Skeletal muscle tissue (tissue), 4 donors: ENCODE data around the gene WNT16. TPM values are rescaled to one million over a fixed set of nuclear protein-coding genes. Genes with fewer than 3 reads are reported as not detected.
"Not testable (repeated sequence)": the region's sequence is repeated elsewhere in the genome, so short reads cannot be mapped to it uniquely, and the experiment has no call there.

Source experiments
- H3K27ac ChIP-seq: one replicate; pipeline ENCODE4 v1.7.0; 2013; ENCODE audit warnings: mild to moderate bottlenecking, low read depth, low read length, inconsistent platforms
- H3K27me3 ChIP-seq, 3 donors: one replicate each; pipeline ENCODE4 v1.7.0; 2013; ENCODE audit warnings: low read length in 3 of 3; ENCODE audit not compliant: control insufficient read depth in 3 of 3, insufficient read depth in 3 of 3
- H3K36me3 ChIP-seq, 3 donors: one replicate each; pipeline ENCODE4 v1.7.0; 2013; ENCODE audit warnings: low read length in 3 of 3; ENCODE audit not compliant: control insufficient read depth in 3 of 3, insufficient read depth in 3 of 3
- H3K4me1 ChIP-seq, 3 donors: one replicate each; pipeline ENCODE4 v1.7.0; 2013; ENCODE audit warnings: low read length in 3 of 3, mild to moderate bottlenecking in 3 of 3; ENCODE audit not compliant: control insufficient read depth in 3 of 3, insufficient read depth in 3 of 3
- H3K4me3 ChIP-seq, 3 donors: one replicate each; pipeline ENCODE4 v1.7.0; 2013; ENCODE audit warnings: low read length in 3 of 3
- H3K9ac ChIP-seq, 3 donors: one replicate each; pipeline ENCODE4 v1.7.0; 2013; ENCODE audit warnings: low read length in 3 of 3, mild to moderate bottlenecking in 3 of 3, moderate library complexity in 2 of 3, low read depth in 1 of 3
- H3K9me3 ChIP-seq, 3 donors: one replicate each; pipeline ENCODE4 v1.7.0; 2013; ENCODE audit warnings: low read length in 3 of 3; ENCODE audit not compliant: control insufficient read depth in 3 of 3
- total RNA-seq: library from RNA; depleted of rRNA; stranded (reverse); fragments of >200 nt; gene quantifications from one replicate; pipeline ENCODE4 v1.2.3, GENCODE V29; 2014
- donor health status: Osteomylitis.

The WNT16 gene
- total RNA-seq, 1 donor from 2014 or later: 1.0 TPM

GRCh38 chr7:121305109-121305508 lies 23.7 kb upstream of the WNT16 start:
- H3K4me1 ChIP-seq: no peaks in the 10 kb centered on the region

DNA sequence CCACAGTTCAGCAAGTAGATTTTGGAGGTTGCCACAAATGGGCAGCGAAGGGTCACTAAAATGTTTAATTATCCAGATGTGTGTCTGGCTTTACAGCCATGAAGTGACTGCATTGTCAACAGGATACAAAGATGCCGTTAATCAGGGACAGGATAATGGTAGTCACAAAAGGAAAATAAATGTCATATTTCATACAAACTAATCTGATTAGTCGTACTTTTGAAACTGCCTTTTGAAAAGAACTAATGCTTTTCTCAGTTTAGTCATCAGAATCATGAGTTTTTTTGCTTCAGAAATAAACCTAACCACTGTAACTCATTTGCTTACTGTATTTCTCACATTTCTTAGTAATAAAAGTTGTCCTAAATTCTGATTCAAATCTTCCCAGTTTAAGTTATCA lies 22.2 kb upstream of the WNT16 start:
- Histone ChIP-seq H3K27ac (no peak overlapping the region), H3K36me3 (no peaks in the 10 kb centered on the region), H3K4me3 (no peak overlapping the region), H3K9me3 (peaks cover 0 to 2% (median 0%) of the 10 kb centered on the region in 3 donors), H3K27me3 (no peaks in the 10 kb centered on the region), H3K9ac (no peak overlapping the region), H3K4me1 (no peaks in the 10 kb centered on the region)

More at GRCh38 chr7:121305109-121305508, 23.7 kb upstream of the WNT16 start:
- no peaks in the 10 kb centered on the region for H3K36me3 ChIP-seq
- no peak overlapping the region for H3K4me3 ChIP-seq
- peaks cover 0 to 2% (median 0%) of the 10 kb centered on the region in 3 donors for H3K9me3 ChIP-seq
- H3K27ac ChIP-seq: no peak overlapping the region
- no peaks in the 10 kb centered on the region for H3K27me3 ChIP-seq
- H3K9ac ChIP-seq: no peak overlapping the region

DNA sequence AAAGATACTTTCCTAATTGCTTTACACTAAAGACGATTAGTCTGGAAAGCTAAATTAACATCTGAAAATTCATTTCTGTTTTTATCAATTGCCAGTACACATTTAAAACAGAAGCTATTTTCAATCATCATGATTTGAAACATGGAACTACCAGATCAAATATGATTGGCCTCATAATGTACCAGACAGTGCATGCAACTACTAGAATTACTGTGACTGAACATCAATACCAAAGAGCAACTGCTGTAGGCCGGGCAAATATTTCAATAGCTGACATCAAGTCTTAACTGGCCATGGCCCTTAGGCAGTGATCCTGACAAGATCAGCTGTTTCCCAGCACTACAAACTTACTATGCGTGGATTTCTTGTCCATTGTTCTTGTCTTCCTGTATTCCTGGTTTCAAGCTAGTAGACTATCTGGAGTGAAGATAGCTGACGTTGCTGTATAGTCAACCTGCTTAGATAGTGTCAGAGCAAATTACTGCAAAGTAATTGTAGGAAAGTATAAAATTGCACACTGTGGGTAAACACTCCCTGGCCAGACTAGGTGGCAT lies 21.7 kb upstream of the WNT16 start:
- Histone ChIP-seq H3K9ac (no peak overlapping the region), H3K9me3 (peaks cover 0 to 2% (median 0%) of the 10 kb centered on the region in 3 donors), H3K4me1 (no peaks in the 10 kb centered on the region), H3K36me3 (no peaks in the 10 kb centered on the region), H3K27me3 (no peaks in the 10 kb centered on the region), H3K27ac (no peak overlapping the region), H3K4me3 (no peak overlapping the region)

- no peak overlapping the region for H3K4me3 ChIP-seq
- H3K9me3 ChIP-seq: peaks cover 0 to 2% (median 0%) of the 10 kb centered on the region in 3 donors
- H3K27me3 ChIP-seq: no peaks in the 10 kb centered on the region
- H3K9ac ChIP-seq: no peak overlapping the region
- peaks cover 0 to 3% (median 0%) of the 10 kb centered on the region in 3 donors for H3K4me1 ChIP-seq
- no peaks in the 10 kb centered on the region for H3K36me3 ChIP-seq
- no peak overlapping the region for H3K27ac ChIP-seq
Measured at GRCh38 chr7:121313220-121313792, 15.5 kb upstream of the WNT16 start.

DNA sequence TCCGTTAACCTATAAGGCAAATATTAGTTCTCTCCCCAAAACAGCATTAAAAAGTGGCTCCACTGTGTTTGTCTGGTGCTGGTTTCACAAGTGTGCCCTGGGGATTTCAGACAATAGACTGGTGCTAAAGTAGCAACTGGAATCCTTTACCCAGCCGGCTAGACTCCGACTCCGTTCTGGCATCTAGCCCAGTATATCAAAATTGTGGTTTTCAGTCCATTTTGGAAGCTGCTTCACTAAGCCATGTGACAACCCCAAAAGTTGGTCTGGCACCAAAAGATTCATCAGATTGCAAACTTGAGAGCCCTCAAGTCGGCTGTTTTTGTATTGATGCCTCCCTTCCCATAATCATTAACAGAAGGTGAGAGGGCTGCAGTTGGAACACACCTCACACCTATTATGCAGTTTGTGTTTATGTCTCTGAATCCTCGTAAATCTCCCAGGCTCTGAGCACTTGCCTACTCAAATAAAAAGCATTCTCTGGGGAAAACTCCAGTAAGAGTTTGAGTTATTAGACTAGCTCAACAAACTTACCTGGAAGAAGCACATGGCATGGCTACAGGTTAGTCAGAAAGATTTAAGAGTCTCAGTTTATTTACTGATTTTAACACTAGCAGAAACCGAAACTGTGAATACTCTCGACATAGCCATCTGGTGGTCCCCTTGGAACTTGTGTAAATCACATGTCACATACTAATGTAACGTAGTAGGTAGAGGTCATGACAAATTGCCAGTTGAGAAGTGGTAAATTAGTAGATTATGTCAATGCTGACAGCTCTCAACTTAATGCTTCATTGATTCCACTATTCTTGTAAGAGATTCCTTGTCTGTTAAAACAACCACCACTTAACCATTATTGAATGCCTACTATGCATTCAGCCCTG lies 14.8 kb upstream of the WNT16 start:
- Histone ChIP-seq H3K27ac (no peak overlapping the region), H3K4me1 (peaks cover 0 to 3% (median 0%) of the 10 kb centered on the region in 3 donors), H3K36me3 (no peaks in the 10 kb centered on the region), H3K9me3 (no peaks in the 10 kb centered on the region), H3K27me3 (no peaks in the 10 kb centered on the region), H3K9ac (no peak overlapping the region), H3K4me3 (no peak overlapping the region)

GRCh38 chr7:121315170-121315569 lies 13.6 kb upstream of the WNT16 start:
- H3K4me3 ChIP-seq, H3K4me1 ChIP-seq, H3K9ac ChIP-seq, H3K27ac ChIP-seq, H3K9me3 ChIP-seq, H3K27me3 ChIP-seq, H3K36me3 ChIP-seq: not testable (repeated sequence)

GRCh38 chr7:121322460-121322859 lies 6.3 kb upstream of the WNT16 start:
- no peaks in the 10 kb centered on the region for H3K36me3 ChIP-seq
- peaks cover 0 to 9% (median 4%) of the 10 kb centered on the region in 3 donors for H3K27me3 ChIP-seq
- H3K27ac ChIP-seq: no peak overlapping the region
- H3K9me3 ChIP-seq: no peaks in the 10 kb centered on the region
- H3K4me3 ChIP-seq: no peak overlapping the region
- no peaks in the 10 kb centered on the region for H3K4me1 ChIP-seq
- H3K9ac ChIP-seq: no peak overlapping the region

GRCh38 chr7:121323515-121324302 lies 5.1 kb upstream of the WNT16 start:
- no peaks in the 10 kb centered on the region for H3K36me3 ChIP-seq
- peaks cover 8 to 19% (median 15%) of the 10 kb centered on the region in 3 donors for H3K27me3 ChIP-seq
- H3K4me1 ChIP-seq: no peaks in the 10 kb centered on the region
- H3K4me3 ChIP-seq: no peak overlapping the region
- no peak overlapping the region for H3K9ac ChIP-seq
- no peak overlapping the region for H3K27ac ChIP-seq
- H3K9me3 ChIP-seq: no peaks in the 10 kb centered on the region

DNA sequence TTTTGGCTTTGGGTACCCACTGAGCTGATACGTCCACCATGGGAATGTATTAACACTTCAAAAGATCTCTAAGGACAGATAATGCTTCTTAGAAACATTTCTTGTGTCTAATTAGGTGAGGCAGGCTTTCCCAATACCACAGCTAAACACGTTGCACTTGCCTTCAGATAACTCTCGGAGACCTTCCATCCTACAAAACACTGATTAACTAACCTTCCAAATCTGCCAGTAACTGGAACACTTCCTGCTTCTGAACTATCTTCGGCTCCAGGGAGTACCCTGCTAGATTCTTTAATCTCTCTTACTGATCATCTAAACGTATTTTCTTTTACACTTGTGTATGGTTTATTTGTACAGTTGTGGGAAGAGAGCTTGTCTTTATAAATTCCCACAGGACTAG lies 1.1 kb upstream of the WNT16 start:
- H3K27ac ChIP-seq: no peak overlapping the region
- no peaks in the 10 kb centered on the region for H3K9me3 ChIP-seq
- no peak overlapping the region for H3K9ac ChIP-seq
- peaks cover 38 to 55% (median 51%) of the 10 kb centered on the region in 3 donors for H3K27me3 ChIP-seq
- H3K4me1 ChIP-seq: peaks cover 13 to 14% (median 14%) of the 10 kb centered on the region in 3 donors
- H3K36me3 ChIP-seq: no peaks in the 10 kb centered on the region
- no peak overlapping the region for H3K4me3 ChIP-seq
